Right lobe of liver (tissue), 4 donors: ENCODE results near the gene ICE1.

Experiments used
- CTCF ChIP-seq, 4 donors: fragments of 200-600 bp in 3 of 4; fragments of 450-650 bp in 1 of 4; IDR thresholded peaks; one replicate each; pipeline versions ENCODE4 v1.5.1 to v1.8.0; 2016 to 2022; ENCODE audit warnings: antibody characterized with exemption in 4 of 4, mild to moderate bottlenecking in 2 of 4
- POLR2A ChIP-seq: fragments of 450-650 bp; IDR thresholded peaks from one replicate; pipeline ENCODE4 v1.6.1; 2017; ENCODE audit warnings: antibody characterized with exemption, mild to moderate bottlenecking
- donor health status: DM: no; HTN: no; CAD: no.
- donor health status: DM: no; HTN: no; CAD: no.
- donor health status: DM: no; HTN: yes; CAD: no.

- no peak for TF ChIP-seq CTCF (IDR thresholded peaks at IDR 0.05)
- TF ChIP-seq POLR2A = no peak
Observed at GRCh38 chr5:5532306-5533076, 110.0 kb downstream of the ICE1 start.
